Measurements from ENCODE around the gene NGRN. TPM values are rescaled to one million over a fixed set of nuclear protein-coding genes. Genes with fewer than 3 reads are reported as not detected.

The NGRN gene
- total RNA-seq, 1 donor, result 67.2 TPM

- TF ChIP-seq, protein P1, sequence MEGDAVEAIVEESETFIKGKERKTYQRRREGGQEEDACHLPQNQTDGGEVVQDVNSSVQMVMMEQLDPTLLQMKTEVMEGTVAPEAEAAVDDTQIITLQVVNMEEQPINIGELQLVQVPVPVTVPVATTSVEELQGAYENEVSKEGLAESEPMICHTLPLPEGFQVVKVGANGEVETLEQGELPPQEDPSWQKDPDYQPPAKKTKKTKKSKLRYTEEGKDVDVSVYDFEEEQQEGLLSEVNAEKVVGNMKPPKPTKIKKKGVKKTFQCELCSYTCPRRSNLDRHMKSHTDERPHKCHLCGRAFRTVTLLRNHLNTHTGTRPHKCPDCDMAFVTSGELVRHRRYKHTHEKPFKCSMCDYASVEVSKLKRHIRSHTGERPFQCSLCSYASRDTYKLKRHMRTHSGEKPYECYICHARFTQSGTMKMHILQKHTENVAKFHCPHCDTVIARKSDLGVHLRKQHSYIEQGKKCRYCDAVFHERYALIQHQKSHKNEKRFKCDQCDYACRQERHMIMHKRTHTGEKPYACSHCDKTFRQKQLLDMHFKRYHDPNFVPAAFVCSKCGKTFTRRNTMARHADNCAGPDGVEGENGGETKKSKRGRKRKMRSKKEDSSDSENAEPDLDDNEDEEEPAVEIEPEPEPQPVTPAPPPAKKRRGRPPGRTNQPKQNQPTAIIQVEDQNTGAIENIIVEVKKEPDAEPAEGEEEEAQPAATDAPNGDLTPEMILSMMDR (IDR thresholded peaks at IDR 0.05; ENCODE audit: insufficient read depth, low read length), result no peak
- no peak for DNase-seq (ENCODE audit: low read depth)
- H3K4me3 ChIP-seq (ENCODE audit: low read depth, low read length), result no peak overlapping the region
These were observed 40.5 kb downstream of the NGRN start for GRCh38 chr15:90305932-90306331.

GRCh38 chr15:90306560-90306959, 41.1 kb downstream of the NGRN start:
- TF ChIP-seq, protein P1 (IDR thresholded peaks at IDR 0.05; ENCODE audit: insufficient read depth, low read length), result no peak
- H3K4me3 ChIP-seq (ENCODE audit: low read depth, low read length), result no peak overlapping the region

DNA sequence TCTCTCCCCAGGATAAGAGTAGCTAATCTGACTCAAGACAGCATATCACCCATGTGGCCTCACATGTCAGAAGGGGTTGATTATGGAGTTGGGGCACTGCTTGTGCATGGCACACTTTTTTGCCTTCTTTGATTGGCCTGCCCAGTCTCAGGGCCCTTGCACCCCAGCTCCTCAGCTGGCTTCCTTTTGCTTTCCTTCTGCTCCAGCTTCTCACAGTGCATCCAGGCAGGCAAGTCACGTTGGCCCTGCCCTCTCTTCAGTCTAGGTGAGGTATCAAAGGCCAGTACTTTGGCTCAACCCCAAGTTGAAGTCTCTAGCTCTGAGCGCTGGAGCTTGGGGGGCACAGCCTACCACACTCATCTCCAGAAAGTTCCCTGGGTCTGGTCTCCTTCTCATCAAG, 42.2 kb downstream of the NGRN start:
- TF ChIP-seq, protein P1 (IDR thresholded peaks at IDR 0.05; ENCODE audit: insufficient read depth, low read length), result no peak
- no peak overlapping the region for H3K4me3 ChIP-seq (ENCODE audit: low read depth, low read length)

More at GRCh38 chr15:90306560-90306959, 41.1 kb downstream of the NGRN start:
- DNase-seq (ENCODE audit: low read depth), result no peak

DNA sequence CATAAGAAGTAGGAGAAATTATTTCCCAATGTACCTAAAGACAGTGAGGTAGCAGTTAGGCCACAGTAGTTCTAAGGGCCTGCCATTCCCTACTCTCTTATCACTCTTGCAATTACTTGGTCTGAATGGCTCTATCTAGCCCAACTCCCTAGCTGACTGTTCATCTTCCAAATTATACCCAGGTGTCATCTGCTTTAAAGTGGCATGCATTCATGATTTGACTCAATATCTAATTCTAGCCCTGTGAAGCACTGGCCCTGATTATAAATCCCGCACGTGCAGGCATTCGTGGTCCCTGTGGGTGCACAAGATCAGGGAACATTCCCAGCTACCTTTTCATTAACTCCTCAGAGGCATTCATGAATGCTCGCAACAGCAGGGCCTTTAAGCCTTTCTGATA, 43.5 kb downstream of the NGRN start:
- TF ChIP-seq, protein P1 (IDR thresholded peaks at IDR 0.05; ENCODE audit: insufficient read depth, low read length), result no peak
- no peak for DNase-seq (ENCODE audit: low read depth)
- no peak overlapping the region for H3K4me3 ChIP-seq (ENCODE audit: low read depth, low read length)

More for the DNA sequence above, 42.2 kb downstream of the NGRN start:
- no peak for DNase-seq (ENCODE audit: low read depth)

GRCh38 chr15:90315278-90315982, 50.0 kb downstream of the NGRN start:
- peak; percentile 97 for DNase-seq (ENCODE audit: low read depth)
- no peak overlapping the region for H3K4me3 ChIP-seq (ENCODE audit: low read depth, low read length)
- TF ChIP-seq, protein P1 (IDR thresholded peaks at IDR 0.05; ENCODE audit: insufficient read depth, low read length), result no peak

DNA sequence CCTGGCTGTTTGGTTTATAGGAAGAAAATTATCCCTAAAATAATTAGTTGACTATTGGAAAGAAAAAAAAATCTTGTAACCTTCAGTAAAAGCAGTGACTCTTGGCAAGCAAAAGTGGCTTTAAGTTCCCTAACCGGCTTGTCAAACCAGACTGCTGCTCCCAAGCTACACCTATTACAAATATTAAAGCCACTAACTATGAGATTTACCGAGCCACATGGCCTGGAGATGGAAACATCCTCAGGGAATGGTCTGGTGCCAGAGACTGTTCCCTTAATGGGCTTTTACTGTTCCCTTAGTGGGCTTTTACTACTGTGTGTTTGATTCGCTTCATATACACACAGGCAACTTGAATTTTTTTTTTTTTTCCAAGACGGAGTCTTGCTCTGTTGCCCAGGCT, 50.7 kb downstream of the NGRN start:
- no peak for DNase-seq (ENCODE audit: low read depth)
- TF ChIP-seq, protein P1 (IDR thresholded peaks at IDR 0.05; ENCODE audit: insufficient read depth, low read length), result no peak
- no peak overlapping the region for H3K4me3 ChIP-seq (ENCODE audit: low read depth, low read length)

- TF ChIP-seq, protein P1 (IDR thresholded peaks at IDR 0.05; ENCODE audit: insufficient read depth, low read length), result no peak
- H3K4me3 ChIP-seq (ENCODE audit: low read depth, low read length), result no peak overlapping the region
- no peak for DNase-seq (ENCODE audit: low read depth)
These were observed 53.1 kb downstream of the NGRN start for GRCh38 chr15:90318591-90318990.
